Mammary epithelial cell (primary cell): ENCODE results near the gene COBLL1.
"Not testable (repeated sequence)": the region's sequence is repeated elsewhere in the genome, so short reads cannot be mapped to it uniquely, and the experiment has no call there.

ENCODE experiments used
- CTCF ChIP-seq, 2 donors: IDR thresholded peaks in 1 of 2; conservative IDR thresholded peaks in 1 of 2; 2 replicates each; pipeline ENCODE4 v1.5.1; 2011 to 2012; ENCODE audit warnings: inconsistent platforms in 2 of 2, low read length in 2 of 2, mild to moderate bottlenecking in 2 of 2, control low read depth in 1 of 2, low read depth in 1 of 2; ENCODE audit not compliant: insufficient read depth in 1 of 2; ENCODE audit errors: extremely low read depth in 1 of 2
- EZH2 ChIP-seq: IDR thresholded peaks from 2 replicates; pipeline ENCODE4 v1.6.1; 2012; ENCODE audit warnings: low read length, inconsistent platforms, borderline replicate concordance

- TF ChIP-seq EZH2; CTCF (conservative IDR thresholded peaks at IDR 0.05 in 1 of 2, IDR thresholded peaks at IDR 0.05 in 1 of 2; ENCODE audit: extremely low read depth in 1 of 2, insufficient read depth in 1 of 2, low read depth in 1 of 2, low read length in 2 of 2): not testable (repeated sequence)
Measured at GRCh38 chr2:164866381-164866780, 24.8 kb upstream of the COBLL1 start.
